NCI-H82 treated with DMSO at 0.1 percent for 48 hours (cell line): ENCODE results near the gene CAPG.
"Not testable (repeated sequence)": the region's sequence is repeated elsewhere in the genome, so short reads cannot be mapped to it uniquely, and the experiment has no call there.

Source experiments
- DNase-seq: peaks from one replicate; lab custom pipeline; 2025; ENCODE audit not compliant: unreplicated experiment; lab: John Stamatoyannopoulos, UW

CAPG gene

DNA sequence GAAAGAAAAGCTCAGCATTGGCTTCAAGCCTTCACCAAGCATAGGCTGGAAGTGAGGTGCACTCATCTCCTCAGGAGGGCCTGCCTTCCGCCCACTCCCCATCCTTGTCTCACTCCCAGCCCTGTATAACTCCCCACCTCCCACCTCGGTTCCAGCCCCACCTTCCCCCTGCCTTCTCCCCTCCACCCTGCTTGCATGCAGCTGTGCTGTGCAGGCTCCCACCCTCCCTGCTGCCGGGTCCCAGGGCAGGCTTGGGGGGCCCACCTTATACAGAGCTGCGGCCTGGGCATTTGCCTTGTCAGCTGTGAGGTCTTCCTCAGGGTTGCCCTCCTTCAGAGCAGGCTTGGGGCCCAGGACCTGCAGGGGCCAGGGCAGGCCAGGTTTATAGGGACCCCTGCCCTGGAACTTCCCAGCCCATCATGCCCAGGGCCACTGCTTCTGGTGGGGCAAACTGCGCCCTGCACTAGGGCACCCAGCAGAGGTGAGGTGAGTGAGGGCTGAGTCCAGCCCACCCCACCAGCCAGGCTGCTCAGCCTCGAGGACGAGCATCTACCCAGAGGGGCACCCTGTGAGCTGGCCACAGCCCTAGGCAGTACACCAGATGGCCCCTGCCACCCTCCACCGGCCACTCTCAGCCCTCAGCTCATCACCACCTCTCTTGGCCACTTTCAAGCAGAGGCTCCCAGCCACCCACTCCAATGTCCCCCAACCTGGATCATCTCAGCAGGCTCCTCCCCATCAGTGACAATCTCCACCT, 11.6 kb downstream of the CAPG start:
- DNase-seq, result no peak

DNA sequence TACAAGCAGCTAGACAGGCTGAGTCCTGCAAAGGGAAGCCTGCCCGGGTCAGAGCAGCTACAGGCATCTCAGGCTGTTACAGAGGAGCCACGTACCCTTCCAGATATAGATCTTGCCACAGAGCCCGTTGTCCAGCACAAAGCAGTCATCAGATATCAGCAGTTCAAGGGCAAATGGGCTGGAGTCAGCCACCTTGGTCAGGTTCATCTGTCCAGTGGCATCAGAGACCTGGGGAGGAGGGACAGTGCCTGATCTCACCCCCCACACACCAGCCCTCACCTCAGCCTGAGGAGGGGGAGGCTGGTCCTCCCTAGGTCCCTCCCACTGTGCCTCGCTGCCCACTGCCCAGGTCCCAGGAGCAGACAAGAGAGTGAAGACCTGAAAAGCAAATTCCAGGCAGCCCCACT, 12.2 kb downstream of the CAPG start:
- DNase-seq, result no peak

DNA sequence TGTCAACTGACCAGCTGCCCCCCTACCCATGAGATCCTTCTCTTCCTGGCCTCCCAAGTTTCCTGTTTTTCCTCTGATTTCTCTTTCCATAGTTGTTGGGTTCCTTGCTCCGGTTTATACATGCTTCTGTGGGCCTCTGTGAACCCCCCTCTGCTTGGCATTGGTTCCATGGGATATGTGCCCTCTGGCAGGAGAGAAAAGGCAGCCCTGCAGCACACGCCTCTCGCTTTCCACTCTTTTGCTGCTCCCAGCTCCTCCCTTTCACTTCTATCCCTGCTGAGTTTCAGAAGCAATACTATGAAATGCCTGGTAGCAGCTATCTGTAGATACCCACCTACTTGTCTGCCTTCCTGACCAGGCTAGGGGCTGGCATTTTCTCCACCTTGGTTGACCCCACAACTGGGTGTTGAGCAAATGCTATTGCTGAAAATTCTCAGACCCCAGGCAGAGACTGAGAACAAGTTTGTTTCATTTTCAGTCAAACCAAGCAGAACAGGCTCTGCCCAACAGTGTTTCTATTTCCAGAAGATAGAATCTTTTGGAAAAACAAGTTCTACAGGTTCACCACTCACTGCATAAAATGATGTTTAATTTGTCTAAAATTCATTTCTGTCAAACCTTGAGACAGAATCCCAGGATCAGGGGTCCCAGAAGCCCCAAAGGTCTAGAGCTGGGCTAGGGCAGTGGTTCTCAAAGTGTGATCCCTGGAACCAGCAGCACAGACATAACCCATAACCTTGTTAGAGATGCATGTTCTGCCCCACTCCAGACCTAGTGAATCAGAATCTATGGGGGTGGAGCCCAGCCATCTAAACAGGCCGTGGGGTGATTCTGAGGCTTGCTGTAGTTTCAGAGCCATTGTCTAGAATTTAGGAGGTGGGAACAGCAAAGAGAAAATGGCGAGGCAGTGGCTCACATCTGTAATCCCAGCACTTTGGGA, 13.4 kb downstream of the CAPG start:
- no peak for DNase-seq

DNA sequence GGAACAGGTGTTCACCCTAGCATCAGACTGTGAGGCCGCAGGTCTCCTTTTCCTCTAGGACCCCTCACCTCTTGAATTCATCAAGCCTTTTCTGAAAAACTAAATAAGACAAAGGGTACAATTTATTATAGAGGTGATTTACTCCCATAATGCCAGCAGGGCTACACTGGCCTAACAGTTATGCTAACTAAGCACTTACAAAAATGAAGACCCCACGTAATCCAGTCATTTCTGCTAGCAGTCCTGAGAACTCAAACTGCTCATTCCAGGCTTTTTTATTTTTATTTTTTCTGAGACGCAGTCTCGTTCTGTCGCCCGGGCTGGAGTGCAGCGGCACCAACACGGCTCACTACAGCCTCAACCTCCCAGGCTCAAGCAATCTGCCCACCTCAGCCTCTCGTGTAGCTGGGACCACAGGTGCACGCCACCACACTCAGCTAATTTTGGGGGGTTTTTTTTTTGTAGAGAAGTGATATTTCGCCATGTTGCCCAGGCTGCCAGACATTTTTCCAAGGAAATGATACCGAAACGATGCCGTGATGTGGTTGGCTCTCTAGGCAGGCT, 14.2 kb downstream of the CAPG start:
- DNase-seq, result no peak

DNA sequence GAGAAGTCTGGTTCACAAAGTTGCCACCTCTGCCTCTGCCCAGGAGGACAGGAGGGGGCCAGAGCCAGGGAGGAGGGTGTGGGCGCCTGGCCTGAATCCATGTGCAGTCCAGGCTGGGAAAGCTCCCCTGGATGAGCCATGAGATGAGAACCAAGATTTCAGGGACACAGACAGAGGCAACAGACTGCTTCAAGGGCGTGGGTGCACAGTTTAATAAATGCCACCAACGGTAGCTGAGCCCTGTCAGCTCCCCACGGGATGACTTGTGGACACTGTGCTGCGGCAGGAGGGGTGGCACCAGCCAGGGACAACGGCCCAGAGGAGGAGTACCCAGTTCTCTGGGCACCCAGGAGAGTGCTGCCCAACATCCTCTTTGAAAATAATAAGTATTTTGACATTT, 15.2 kb downstream of the CAPG start:
- no peak for DNase-seq

DNA sequence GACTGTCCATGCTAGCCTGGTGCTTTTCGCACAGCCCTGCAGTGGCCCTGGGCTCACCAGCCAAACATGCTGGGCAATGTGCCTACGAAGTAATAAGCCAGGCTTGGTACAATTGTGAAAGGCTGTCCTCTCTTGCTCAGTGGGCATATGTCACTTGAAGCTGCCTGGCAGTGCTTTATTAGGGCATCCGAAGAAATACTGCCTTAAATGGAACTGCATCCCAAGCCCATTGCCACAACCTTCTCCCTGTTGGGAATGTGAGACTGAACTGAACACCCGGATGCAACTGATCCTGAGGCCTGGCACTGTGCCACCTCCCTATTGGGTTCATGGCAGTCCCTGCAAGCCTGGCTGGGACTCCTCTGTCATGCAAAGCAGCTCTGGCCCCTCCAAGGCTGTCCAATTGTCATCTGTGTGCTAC, 15.9 kb downstream of the CAPG start:
- DNase-seq, result no peak

DNA sequence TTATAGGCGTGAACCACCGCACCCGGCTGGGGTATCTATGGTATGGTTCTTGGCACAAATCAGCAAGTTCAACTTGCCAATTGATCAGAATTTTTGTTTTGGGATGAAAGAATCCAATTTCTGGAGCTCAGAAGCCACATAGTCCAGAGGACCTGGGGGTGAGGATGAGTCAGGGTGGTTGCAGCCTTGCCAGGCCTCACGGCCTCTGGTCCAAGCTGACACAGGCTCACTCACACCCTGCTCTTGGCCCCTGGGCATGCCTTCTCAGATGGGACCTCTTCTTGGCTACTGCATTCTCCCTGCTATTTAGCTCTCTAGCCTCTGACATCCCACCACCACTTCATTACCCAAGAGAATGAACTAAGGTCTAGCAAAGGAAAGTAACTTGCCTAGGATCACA, 16.3 kb downstream of the CAPG start:
- no peak for DNase-seq

DNA sequence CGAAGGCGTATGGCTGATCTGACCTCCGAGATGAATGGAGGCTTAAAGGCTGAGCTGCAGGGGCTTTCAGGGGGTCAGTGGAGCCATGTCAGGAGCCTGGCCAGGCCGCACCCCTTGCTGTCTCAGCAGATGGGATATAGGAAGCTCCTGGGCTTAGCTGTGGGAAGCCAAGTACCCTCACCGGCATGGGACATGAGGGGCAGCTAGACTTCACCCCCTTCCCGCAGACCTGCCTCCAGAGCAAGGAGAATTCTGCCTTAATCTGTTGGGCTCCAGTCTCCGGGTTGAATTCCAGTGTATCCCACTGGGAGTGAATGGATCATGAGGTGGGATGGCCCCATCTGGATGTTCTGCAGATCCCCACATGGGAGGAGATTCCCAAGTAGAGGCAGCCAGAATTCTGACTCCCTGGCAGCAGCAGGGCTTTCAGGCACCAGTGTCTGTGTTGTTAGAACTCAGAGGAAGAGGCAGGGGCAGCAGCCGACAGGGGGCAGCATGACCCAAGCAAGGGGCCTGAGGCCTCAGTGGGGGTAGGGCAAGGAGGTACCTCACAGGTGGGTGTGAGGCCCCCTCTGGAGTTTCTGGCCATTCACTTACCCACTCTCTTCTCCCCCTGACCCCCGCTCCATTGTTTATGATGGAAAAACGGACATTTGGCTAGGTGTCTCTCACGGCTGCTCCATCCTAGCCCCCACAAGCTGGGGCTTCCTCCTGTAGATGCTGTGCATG, 19.1 kb downstream of the CAPG start:
- DNase-seq, result peak; percentile 31

DNA sequence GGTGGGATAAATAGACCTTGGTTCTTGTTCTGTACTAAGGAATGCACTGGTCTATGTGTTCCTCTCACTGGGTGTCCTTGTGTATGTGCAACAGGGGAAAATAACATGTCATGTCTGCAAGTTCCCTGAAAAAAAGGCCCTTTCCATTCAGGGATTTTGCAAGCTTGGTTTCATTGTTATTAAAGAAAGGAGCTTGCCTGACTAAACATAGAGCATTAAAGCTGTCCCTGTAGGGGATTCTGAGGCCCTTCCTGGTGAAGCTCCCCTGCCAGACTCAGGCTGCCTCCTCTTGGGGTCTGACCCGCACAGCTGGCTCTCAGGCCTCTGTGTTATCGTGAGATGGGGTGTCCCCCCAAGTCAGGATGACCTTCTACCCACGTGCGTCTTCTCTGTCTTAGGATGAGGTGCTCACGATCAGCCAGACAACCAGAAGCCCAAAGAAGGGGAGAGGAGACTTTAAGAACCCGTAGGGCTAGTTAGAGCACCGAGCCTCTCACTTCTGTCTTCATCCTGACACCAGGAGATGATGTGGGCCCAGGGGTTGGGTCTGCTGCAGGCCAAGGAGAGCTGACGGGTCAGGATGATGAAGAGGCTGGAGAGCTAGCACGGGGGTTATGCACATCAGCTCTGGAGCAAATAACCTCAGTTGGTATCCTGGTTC, 21.2 kb downstream of the CAPG start:
- no peak for DNase-seq

DNA sequence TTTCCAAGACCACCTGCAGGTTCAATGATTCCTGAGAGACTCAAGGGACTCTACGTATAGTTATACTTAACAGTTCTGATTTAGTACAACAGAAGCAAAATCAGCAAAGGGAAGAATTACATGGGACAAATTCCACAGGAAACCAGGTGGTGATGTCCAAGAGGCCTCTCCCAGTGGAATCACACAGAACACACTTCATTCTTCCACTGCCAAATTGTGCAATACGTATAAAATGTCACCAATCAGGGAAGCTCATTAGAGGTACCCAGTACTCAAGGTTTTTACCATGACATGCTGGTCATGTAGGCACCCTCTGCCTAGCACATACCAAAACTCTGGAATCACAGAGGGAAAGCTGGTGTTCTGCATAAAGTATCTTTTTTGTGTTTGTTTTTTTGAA, 22.4 kb downstream of the CAPG start:
- no peak for DNase-seq

DNA sequence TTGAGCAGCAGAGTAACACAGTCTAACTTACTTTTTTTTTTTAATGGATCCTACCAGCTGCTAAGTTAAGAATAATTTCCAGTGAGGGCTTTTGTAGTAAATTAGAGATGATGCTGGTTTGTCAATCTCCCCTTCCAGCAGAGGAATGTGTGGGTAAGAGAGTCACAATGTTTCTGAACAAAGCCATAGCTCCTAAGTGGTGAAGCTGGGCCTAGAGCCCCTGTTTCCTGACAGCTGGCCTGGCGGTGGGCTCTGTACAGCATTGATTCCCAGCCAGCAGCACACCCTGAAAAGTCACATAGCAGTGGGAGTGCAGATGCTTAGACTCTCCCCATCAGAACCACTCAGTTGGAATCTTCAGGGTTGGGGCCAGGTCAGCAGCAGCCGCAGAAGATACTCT, 24.4 kb downstream of the CAPG start:
- DNase-seq, result no peak

DNA sequence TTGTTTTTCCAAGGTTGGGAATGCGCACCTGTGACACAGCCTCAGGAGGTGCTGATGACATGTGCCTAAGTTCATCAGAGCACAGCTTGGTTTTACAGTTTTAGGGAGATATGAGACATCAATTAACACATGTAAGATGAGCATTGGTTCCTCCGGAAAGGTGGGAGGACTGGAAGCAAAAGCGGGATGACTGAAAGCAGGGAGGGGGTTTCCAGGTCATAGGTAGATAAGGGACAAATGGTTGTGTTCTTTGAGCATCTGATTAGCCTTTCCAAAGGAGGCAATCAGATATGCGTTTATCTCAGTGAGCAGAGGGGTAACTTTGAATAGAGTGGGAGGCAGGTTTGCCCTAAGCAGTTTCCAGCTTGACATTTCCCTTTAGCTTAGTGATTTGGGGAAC, 26.3 kb downstream of the CAPG start:
- DNase-seq, result no peak

DNA sequence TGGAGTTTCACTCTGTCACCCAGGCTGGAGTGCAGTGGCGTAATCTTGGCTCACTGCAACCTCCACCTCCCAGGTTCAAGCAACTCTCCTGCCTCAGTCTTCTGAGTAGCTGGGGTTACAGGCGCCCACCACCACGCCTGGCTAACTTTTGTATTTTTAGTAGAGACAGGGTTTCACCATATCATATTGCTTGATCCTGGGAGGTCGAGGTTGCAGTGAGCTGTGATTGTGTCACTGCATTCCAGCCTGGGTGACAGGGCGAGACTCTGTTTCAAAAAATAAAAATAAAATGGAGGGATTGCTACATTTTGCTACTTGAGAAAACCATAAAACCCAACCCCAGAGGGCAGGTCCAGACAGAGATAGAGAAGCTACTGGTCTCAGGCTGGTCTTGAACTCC, 27.0 kb downstream of the CAPG start:
- not testable (repeated sequence) for DNase-seq

DNA sequence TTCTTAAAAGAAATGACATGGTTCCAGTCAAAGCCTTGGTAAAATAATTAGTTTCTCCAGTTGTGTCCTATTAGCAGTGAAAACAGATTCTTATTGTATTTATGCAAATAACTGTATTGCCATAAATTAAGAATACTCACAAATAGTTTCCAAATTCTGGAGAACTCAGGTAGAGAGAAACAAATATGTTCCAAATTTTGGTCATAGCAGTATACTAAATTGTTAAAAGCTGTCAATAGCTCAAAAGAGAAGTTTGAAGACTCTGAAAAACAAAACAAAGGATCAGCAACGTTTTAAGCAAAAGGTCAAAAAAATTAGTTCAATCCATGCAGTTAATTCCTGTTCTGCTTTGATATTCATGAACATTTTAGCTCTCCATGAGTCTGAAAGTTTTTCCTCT, 30.1 kb downstream of the CAPG start:
- DNase-seq, result no peak

DNA sequence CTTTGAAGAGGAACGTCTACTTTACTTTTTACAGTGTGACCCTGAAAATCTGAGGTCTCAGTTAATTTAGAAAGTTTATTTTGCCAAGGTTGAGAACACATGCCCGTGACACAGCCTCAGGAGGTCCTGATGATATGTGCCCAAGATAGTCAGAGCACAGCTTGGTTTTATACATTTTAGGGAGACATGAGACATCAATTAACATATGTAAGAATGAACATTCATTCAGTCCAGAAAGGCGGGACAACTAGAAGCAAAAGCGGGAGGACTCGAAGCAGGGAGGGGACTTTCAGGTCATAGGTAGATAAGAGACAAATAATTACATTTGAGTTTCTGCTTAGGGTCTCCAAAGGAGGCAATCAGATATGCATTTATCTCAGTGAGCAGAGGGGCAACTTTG, 31.9 kb downstream of the CAPG start:
- DNase-seq, result no peak

DNA sequence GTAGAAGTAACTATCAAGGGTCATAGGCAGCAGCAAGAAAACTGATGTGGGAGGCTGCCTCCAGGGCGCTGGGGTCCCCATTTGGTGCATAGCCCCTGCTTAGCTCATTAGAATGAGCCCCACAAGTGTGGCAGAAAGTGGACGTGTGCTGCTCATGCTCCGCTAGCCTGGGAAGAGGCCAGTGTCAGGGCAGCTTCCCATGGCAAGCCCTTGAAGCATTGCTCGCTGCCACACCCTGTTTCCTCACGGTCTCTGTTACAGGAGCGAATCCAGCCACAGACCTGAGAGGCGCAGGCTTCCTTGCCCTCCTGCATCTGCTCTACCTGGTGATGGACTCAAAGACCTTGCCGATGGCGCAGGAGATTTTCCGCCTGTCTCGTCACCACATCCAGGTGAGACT, 33.1 kb downstream of the CAPG start:
- DNase-seq, result no peak

DNA sequence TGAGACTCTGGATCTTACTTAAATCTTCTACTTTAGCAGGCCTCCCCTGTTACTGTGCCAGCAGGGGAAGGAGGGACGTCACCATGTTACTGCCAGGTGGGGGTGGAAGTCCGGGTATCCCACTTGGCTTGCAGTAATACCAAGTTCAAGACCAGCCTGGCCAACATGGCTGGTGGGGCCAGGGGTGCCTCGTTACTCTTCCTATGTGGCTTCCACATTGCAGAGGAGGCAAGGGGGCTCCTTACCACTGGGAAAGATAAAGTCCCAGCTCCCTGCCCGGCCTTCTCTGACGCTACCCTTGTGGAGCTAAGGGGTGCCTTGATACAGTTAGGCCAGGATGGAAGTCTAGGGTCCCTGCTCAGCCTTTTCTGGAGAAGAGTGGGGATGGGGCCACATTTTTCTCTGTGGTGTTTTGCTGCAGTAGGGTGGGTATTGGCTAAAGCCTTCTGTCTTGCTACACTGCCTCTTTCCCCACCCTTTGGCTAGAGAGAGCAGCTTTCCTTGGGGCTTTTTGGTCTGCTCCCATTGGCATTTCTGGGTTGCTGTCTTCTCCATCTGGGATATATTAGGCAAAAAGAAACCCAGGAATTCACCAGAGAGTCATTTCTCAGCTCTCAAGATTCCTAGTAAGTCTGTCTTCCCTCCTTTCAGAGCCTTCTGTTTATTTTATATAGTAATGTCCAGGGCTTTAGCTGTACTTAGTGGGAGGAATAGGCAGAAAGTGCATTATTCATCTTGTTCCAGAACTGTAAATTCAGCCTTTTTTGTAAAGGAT, 33.7 kb downstream of the CAPG start:
- DNase-seq, result no peak

DNA sequence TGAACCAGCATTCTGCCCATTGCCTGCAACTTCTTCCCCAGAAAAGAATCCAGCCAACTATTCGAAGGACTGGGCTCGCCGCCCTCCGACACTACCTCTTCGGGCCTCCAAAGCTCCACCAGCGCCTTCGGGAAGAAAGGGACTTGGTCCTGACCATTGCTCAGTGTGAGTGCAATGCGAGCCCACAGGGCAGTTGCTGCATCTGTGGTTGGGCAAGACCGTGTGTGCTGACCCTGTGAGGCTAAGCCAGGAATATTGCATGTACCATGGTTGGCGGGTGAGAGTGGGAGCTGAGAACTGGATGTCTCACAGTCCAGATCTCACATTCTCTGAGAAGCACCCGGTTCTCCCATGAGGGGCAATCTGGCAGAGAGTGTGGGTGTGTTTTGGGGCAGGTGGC, 39.1 kb downstream of the CAPG start:
- no peak for DNase-seq

DNA sequence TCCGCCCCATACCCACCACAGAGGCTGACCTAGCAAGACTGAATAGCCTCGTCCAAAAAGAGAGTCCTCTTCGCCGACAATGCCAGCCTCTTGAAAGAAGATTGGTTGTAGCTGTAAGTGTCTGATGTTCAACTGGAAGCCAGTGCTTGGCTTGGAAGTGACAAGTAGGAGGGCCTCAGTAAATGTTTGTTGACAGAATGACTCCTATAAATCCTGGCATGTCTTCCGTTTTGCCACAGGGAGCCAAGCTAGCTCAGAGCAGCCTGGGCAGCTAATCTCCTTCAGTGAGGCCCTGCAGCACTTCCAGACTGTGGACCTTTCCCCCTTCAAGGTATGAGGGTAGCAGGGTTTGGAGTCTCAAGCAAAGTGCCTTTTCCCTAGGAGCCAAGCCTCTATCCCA, 40.7 kb downstream of the CAPG start:
- DNase-seq, result no peak

DNA sequence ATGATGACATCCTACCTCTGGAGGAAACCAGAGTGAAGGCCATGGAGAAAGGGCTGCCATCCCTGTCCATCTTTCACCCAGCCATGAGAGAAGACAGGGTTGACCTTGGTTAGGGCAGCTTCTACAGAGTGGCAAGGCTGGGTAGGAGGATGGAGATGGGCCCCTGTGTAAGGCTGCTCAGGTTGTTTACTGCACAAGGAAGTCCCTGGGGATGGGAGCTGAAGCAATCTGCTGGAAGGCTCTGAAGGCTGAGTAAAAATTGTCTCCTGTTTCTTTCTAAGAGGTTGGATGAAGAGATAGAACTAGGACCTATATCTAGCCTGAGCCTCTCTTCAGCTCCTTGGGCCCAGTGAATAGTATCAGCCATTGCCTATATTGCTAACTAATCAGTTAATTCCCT, 41.2 kb downstream of the CAPG start:
- no peak for DNase-seq
